HG02678 (cell line): Measurements from ENCODE around the gene SLC37A4.
A peak's percentile ranks its signal among the peaks of the same experiment; 100 is the strongest.
"Not testable (repeated sequence)": the region's sequence is repeated elsewhere in the genome, so short reads cannot be mapped to it uniquely, and the experiment has no call there.

Source experiments
- ATAC-seq: cut with Tn5 transposase; IDR thresholded peaks from one replicate; pipeline ENCODE4 v1.9.1; 2021; ENCODE audit warnings: mild to moderate bottlenecking, moderate library complexity; ENCODE audit not compliant: unreplicated experiment

SLC37A4 gene

DNA sequence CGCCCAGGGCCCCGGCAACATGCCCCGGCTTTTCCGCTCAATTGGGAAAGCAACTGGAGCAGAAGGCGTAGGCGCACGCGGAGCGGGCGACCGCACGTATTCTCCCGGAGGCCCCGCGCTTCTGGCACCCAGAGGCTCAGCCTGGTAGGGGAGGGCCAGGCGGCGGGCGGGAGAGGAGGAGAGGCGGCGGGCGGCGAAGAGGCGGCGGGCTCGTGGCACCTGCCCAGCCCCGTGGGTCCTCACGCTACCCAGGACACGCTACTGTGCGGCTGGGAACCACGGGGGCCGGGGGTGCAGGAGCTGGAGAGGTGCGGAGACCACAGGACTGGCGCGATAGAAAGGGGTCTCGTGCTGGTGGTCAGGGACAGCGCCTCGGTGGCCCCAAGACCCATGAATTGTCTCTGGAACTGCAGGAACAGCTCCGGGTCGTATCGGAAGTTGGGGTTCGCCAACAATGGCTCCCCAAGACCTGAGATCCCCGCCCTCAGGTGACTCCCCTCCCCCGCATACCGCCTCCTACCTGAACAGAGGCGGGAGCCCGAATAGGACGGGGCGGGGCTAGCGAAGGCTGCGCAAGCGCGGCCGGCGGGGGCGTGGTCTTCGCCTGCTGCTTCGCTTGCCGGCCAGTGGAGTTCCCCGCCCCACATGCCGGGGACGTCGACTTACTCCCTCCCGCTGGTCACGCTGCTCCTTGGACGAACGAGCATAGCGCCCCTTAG is at the start of gene SLC37A4:
Gene SLC37A4, minus strand, starts transcription at position 549 of the 719 bp plus-strand sequence.
- peak; percentile 79 for ATAC-seq

DNA sequence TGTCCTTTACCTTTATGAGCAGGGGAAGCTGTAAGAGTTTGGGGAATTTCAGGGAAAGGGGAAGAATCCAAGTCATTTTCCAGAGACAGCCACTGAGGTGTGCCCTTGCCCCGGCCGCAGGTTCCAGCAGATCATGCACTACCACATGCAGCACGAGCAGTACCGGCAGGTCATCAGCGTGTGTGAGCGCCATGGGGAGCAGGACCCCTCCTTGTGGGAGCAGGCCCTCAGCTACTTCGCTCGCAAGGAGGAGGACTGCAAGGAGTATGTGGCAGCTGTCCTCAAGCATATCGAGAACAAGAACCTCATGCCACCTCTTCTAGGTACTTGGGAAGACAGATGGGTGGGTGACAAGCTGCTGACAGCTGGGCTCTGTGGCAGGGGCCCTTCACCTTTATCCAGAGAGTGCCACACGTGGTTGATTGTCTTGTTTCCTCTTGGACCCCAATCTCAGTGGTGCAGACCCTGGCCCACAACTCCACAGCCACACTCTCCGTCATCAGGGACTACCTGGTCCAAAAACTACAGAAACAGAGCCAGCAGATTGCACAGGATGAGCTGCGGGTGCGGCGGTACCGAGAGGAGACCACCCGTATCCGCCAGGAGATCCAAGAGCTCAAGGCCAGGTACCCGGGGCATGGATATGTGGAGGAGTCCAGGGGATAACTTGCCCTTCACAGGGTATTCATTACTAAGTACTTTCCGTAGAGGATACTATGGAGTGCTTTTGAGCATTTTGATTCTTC is 48.2 kb upstream of the SLC37A4 start:
- ATAC-seq, result no peak

DNA sequence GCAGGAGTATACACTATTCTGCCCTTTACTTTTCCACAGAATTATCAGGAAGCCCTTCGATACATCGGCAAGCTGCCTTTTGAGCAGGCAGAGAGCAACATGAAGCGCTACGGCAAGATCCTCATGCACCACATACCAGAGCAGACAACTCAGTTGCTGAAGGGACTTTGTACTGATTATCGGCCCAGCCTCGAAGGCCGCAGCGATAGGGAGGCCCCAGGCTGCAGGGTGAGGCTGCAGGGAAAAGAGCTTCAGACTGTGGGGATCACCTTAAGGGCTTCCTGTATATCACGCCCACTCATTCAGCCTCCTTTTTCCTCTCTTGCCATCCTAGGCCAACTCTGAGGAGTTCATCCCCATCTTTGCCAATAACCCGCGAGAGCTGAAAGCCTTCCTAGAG is 47.2 kb upstream of the SLC37A4 start:
- no peak for ATAC-seq

DNA sequence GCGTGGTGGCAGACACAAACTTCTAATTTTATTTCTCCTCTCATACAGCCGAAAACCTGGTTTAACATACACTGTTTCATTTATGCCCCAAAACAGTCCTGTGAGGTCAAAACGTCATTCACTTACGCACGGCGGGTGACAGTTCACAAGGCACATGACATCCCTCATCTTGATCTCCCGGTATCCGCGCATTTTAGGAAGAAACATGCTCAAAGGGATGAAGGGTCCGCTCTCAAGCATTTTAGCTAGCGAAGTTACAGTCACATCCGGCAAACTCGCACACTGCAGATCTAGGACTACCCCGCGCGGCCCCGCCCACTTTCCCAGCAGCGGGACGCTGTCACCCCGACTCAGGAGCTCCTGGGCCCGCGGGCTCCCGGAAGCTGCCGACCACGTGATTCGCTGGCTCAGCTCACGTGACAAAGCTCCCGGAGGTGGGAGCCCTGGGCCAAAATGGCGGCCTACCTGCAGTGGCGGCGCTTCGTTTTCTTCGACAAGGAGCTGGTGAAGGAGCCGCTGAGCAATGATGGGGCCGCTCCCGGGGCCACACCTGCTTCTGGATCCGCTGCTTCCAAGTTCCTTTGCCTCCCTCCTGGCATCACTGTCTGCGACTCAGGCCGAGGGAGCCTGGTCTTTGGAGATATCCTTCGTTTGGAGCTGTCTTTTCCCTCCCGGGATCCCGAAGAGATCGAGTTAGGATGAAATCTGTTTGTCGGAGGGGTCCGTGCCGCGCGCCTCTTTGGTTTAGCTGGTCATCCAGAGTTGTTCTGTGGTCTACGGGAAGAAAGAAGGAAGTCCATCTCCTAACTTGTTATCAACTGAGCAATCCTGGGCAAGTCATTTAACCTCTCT is 36.9 kb upstream of the SLC37A4 start, which contains the start of gene VPS11:
Gene VPS11, plus strand, starts transcription at position 448 of the 852 bp plus-strand sequence. Its CDS starts 6 bp downstream, at position 454.
- peak; percentile 96 for ATAC-seq

DNA sequence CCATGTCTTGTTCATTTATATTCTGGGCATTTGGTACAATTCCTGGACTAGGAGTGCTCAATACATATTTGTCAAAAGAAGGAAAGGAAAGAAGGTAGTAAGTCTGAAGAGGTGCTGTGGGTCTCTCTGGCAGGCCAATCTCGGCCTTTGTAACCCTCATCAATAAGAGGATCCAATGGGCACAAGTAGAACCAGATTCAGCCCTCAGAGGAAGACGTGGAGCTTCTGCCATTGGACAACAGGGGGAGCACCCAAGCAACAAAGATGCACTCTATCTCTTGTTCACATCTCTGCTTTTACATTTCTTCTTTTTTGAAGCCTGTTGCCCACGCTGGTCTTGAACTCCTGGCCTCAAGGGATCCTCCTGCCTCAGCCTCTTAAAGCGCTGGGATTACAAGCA is 34.7 kb upstream of the SLC37A4 start:
- ATAC-seq, result no peak

DNA sequence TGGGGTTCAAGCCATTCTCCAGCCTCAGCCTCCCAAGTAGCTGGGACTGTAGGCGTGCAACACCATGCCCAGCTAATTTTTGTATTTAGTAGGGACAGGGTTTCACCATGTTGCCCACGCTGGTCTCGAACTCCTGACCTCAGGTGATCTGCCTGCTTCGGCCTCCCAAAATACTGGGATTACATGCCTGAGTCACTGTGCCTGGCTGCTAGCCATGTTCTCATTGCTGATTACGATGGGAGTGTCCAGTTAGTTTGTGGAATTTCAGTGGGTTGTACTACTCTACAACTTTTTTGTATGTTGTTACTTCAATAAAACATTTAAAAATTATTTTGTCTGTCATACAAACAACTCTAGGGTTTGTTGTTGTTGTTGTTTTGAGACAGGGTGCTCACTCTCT is 32.1 kb upstream of the SLC37A4 start:
- ATAC-seq, result no peak

DNA sequence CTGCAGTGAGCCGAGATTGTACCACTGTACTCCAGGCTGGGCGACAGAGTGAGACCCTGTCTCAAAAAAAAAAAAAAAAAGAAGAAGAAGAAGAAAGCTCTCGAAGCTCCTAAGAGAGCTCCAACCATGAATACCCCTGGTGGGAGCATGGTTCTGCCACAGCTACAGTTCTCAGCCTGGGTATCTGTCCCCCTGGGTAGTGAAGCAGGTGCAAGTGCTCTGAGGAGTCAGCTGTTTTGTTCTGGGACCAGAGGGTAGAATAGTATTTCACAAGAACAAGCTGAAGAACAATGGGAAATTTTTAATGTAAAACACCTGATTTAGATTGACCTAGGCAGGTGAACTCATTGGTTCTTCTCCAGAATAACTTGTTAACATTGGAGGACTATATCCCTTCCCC is 30.6 kb upstream of the SLC37A4 start:
- ATAC-seq, result no peak

DNA sequence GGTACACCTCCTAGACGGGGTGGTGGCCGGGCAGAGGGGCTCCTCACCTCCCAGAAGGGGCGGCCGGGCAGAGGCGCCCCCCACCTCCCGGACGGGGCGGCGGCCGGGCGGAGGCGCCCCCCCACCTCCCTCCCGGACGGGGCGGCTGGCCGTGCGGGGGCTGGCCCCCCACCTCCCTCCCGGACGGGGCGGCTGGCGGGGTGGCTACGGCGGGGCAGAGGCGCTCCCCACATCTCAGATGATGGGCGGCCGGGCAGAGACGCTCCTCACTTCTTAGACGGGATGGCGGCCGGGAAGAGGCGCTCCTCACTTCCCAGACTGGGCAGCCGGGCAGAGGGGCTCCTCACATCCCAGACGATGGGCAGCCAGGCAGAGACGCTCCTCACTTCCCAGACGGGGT is 28.5 kb upstream of the SLC37A4 start:
- ATAC-seq, result not testable (repeated sequence)

DNA sequence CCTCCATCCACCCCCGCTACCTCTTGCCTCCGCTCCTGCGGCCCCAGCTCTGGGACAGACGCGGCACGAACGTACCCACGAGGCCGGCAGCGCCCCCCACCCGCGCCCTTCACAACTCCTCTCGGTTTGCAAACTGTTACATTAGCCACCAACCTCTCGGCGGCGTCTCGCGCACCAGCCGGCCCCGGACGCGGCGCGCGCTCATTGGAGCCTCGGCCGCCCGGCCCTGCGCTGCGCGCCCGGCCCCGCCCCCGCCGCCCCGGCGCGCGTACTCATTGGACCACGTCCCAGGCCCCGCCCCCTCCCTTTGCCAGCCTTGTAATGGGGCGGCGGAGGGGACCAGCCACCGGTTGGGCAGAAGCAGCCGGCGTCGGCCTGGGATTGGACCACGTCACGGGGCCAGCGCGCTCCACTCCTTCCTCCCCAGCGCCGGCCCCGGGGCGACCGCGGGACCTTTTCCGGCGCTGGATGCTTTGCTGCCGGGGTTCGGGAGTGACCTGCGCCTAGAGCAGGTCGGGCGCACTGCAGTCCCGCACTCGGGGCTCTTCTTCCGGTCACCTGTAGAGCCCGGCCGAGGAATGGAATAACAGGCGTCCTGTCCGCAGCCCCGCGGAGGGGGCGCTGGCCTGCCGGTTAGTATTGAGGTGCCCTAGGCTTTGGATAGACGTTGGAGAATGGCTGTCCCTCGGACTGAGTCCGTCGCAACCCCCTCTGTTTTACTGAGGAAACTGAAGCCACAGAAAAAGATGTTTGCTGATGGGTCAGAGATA is 26.5 kb upstream of the SLC37A4 start, which contains the start of gene HYOU1:
Gene HYOU1, minus strand, starts transcription at position 206 of the 770 bp plus-strand sequence. CDS start 1,045 bp downstream, outside the sequence.
- ATAC-seq, result peak; percentile 94

DNA sequence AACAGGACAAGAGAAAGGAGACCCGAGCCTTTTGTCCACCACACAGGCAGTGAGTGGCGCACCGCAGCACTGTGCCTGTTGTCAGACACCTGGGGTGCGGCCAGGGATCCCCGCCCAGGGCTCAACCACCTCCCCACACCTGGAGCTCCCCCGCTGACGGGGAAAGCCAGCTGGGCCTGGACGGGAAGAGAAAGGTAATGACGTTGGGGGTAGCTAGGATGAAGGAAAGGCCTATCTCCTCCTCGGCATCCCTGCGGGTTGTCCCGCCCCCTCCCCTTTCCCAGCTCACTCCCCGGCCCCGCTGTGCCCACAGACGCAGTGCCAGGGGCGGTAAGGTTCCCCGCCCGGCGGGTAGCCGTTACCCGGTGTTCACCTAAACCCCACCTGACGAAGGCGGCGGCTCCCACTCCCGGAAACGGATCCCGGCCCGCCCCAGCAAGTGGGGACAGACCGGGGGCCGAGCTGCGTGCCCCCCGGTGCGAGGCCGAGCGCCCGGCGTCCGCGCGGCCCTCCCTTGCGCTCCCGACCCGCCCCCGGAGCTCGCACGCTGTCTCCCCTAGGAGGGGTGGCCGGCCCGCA is 25.8 kb upstream of the SLC37A4 start:
- ATAC-seq, result peak; percentile 5

DNA sequence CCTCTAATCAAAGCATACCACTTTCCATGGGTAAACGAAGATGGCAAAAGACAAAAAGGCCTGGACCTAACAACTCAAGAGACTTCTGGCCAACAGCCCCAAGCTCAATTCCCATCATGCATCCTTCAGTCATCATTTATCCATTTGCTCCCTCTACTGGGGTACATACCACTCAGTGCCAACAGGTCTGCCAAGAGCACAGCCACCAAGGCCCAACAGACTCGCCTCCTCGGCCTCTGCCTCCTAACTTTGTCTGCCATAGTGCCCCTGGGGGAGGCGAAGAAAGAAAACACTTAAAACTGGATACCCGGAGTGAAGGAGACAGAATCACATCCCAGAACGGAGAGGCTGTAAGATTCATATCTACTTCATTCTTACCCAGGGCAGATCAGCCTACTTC is 25.2 kb upstream of the SLC37A4 start:
- no peak for ATAC-seq

DNA sequence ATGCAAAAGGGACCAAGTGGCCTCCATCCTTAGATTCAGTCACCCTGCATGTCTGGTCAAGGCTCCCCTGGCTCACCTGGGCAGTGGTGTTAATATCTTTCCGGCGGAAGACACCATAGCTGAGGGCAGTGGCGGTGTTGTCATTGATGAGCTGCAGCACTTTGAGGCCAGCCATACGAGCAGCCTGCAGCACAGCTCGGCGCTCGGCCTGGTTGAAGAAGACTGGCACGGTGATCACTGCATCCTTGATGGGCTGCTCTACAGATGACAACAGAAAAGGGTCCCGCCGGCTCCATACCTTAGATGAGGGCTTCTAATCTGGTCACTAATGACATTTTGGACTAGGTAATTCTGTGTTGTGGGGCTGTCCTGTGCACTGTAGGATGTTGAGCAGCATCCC is 23.7 kb upstream of the SLC37A4 start:
- ATAC-seq, result no peak

DNA sequence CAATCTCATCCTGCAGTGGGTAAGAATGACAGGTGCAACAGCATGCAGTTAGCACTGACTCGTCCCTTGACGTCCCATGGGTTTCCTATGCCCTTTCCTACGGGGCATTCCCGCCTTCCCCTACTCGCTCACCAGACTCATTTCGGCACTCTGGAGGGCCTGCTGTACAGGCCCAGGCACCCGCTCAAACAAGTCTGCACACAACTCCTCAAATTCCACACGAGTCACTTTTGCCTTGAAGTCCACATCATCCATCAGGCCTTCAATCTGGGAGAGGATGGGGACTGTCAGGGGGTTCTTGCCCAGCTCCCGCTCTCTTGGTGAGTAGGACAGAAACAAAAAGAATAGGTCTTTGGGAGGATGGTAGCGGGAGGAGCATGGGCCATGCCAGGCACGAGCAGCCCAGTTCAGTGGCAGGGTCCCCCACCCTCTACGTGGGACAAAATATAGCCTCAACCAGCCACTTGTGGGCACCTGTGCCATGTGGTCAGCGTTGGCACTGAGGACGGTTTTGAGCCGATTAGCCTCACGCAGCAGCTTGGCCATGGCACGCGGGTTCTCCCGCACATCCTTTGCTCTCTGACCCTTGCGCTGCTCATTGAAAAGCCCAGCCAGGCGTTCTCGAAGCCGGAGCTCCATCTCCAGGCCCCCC is 21.6 kb upstream of the SLC37A4 start:
- no peak for ATAC-seq

DNA sequence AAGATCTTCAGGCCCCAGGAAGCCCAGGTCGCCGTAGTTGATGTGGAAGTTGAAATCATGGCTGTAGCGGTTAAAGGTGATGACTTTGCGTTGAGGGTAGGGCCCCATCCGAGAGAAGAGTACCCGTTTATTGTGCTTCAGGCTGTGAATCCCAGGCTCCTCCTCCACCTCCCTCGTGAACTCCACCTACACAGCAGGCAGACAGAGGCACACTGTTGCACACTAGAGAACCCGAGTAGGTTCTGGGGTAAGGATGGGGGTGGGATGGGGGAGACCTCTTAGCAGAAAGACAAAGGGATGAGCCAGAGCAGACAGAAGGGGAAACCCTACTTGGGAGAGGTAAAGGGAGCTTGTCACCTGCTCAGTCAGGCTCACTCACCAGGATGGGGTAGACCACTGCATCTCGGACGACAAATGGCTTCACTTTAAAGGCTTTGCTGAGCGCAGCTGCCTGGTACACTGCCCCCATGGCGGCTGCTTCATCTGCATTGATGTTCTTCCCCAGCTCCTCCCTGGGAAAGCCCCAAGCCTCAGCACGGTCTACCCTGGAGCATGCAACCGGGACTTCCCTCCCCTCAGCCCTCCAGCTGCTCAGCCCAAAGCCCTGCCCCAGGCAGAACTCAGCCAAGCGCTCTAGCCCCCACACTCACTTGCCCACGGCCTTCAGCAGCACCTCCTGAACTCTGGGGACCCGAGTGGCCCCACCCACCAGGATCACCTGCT is 20.9 kb upstream of the SLC37A4 start:
- peak; percentile 65 for ATAC-seq

DNA sequence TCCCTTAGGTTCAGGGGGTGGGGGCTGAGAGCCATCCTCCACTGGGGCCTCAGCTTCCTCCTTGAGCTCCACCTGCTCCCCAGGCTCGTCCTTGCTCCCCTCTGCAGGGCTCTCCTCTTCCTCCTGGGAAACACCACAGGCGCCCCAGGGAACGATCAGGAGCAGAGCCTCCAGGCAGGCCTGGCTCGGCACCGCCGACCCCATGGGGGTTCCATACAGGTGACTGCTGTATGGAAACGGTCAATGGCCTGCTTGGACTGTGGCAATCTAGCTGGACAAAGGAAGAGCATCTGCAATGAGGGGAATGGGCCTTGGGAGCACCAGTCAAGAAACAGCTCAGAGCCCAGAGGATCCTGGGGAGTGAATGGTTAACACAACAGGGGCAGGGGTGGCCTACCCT is 18.4 kb upstream of the SLC37A4 start:
- no peak for ATAC-seq

DNA sequence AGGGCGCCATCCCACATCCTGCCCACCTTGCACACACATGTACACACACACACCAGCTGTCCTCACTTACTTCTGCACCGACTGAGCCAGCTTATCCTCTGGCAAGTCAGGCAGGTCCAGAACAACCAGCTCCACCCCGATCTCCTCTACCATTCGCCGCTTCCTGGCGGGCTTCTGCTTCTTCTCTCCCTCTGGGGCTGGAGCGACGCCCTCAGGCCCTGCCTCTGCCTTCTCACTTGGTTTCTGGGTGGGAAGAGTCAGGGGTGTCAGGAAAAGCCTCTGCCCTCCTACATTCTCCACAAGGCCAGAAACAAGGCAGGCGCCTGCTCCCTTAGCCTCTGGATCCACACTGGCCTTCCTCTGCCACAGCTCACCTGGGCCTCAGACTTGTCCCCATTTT is 18.0 kb upstream of the SLC37A4 start:
- ATAC-seq, result no peak

DNA sequence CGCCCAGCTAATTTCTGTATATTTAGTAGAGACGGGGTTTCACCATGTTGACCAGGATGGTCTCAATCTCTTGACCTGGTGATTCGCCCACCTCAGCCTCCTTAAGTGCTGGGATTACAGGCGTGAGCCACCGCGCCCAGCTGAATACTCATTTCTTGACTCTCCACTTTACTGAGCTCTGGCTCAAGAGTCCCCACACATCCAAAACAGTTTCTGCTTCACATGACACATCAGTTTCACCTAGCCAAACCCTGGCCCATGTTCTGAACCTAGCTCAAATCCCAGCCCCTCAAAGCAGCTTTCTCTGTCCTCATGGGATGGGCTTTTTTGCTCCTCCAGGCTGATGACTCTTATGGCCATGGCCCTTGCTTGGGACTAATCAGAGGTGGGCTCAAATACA is 16.5 kb upstream of the SLC37A4 start:
- ATAC-seq, result no peak

DNA sequence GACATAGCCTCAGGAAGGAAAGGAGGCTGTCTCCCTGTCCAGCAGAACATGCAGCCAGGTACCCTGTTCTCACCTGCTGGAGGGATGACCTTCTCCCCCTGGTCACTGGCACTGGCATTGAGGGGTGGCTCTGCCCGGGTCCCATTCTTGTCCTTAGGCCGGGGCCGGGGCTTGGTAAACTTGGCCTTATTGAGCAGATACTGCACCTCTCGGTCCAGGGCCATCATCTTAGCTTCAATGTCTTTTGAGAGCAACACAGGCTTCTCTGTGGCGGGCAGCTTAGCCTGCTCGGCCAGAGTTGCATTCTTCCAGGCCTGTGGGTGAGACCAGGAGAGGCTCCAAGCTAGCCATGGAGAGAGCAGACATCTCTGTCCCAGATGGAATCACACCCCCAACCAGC is 15.8 kb upstream of the SLC37A4 start:
- ATAC-seq, result no peak

DNA sequence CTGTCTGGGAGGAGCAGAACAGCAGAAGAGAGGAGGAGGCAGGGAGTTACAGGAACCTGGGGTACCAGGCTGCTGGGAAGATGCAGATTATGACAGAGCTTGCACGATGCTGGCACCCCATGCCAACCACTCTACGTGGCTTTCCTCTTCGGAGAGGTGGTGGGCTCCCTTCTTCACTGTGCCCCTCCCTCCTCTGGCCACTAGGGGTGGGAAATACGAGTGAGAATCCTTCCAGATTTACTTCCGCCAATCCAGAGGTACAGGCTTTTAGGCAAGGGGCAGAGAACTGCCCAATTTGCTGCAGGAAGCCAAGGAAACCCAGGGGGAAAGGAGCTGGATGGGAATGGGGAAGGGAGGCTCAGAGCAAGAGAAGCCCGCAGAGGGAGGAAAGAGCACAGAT is 14.0 kb upstream of the SLC37A4 start:
- no peak for ATAC-seq
